GM12891 (cell line): ENCODE results near the gene CHMP4B.

Source experiments
- POLR2A ChIP-seq: IDR thresholded peaks from 2 replicates; pipeline ENCODE4 v1.6.1; 2011; ENCODE audit warnings: low read depth, low read length, control low read depth
- POLR2AphosphoS5 ChIP-seq: IDR thresholded peaks from 2 replicates; pipeline ENCODE4 v1.6.1; 2011; ENCODE audit warnings: low read depth, low read length, control low read depth
- SPI1 ChIP-seq: IDR thresholded peaks from 2 replicates; pipeline ENCODE4 v1.6.1; 2011; ENCODE audit warnings: low read depth, low read length, control low read depth

- TF ChIP-seq POLR2A (no peak), POLR2AphosphoS5 (no peak), SPI1 (no peak)
Observed at GRCh38 chr20:33808388-33808787, 2.8 kb upstream of the CHMP4B start.
